K562 (cell line): ENCODE data around the gene UMODL1. TPM values are rescaled to one million over a fixed set of nuclear protein-coding genes. Genes with fewer than 3 reads are reported as not detected.

Source experiments
- AFF4 ChIP-seq: sonication (generic); formaldehyde crosslinking; IDR thresholded peaks from 2 replicates; pipeline ENCODE4 v1.8.0; 2023; ENCODE audit warnings: mild to moderate bottlenecking, missing genetic modification reagents
- GABPB2 ChIP-seq: fragments of 250-450 bp; sonication (Bioruptor Pico); conservative IDR thresholded peaks from 2 replicates; pipeline ENCODE4 v1.5.1; 2021; ENCODE audit warnings: mild to moderate bottlenecking
- HDGF ChIP-seq: fragments of 450-650 bp; IDR thresholded peaks from 2 replicates; pipeline ENCODE4 v1.6.1; 2016
- IRF1 ChIP-seq: sonication (generic); formaldehyde crosslinking; IDR thresholded peaks from 2 replicates; pipeline ENCODE4 v1.8.0; 2022; ENCODE audit warnings: missing genetic modification reagents, mild to moderate bottlenecking, borderline replicate concordance
- NFXL1 ChIP-seq: fragments of 450-650 bp; formaldehyde crosslinking; IDR thresholded peaks from 2 replicates; pipeline ENCODE4 v1.4.0; 2021; ENCODE audit warnings: mild to moderate bottlenecking
- ZBTB11 ChIP-seq, 3 experiments: fragments of 200-800 bp in 1 of 3; fragments of 250-450 bp in 1 of 3; fragments of 450-650 bp in 1 of 3; sonication (Bioruptor Pico) in 1 of 3; sonication (Bioruptor generic) in 1 of 3; formaldehyde crosslinking in 1 of 3; IDR thresholded peaks; 2 replicates each; pipeline versions ENCODE4 v1.6.1 to v1.8.0; 2016 to 2022; ENCODE audit warnings: mild to moderate bottlenecking in 2 of 3, missing genetic modification characterization in 2 of 3, missing compliant biosample characterization in 1 of 3, moderate library complexity in 1 of 3
- ZBTB43 ChIP-seq: sonication (generic); formaldehyde crosslinking; IDR thresholded peaks from 2 replicates; pipeline ENCODE4 v1.8.0; 2023; ENCODE audit warnings: mild to moderate bottlenecking, missing genetic modification reagents
- ZNF280B ChIP-seq: fragments of 250-450 bp; sonication (Bioruptor Pico); IDR thresholded peaks from 2 replicates; pipeline ENCODE4 v1.5.1; 2021; ENCODE audit warnings: mild to moderate bottlenecking
- ZNF699 ChIP-seq: fragments of 250-450 bp; sonication (Bioruptor Pico); IDR thresholded peaks from 2 replicates; pipeline ENCODE4 v1.8.0; 2021; ENCODE audit warnings: mild to moderate bottlenecking, moderate library complexity; ENCODE audit not compliant: insufficient replicate concordance
- polyA plus RNA-seq, 8 experiments: library from polyadenylated mRNA; depleted of rRNA in 4 of 8; stranded (reverse) in 5 of 8; unstranded in 3 of 8; fragments of >200 nt; fragmentation: Nextera tagmentation in 2 of 8; fragmentation: Illumina TruSeq in 1 of 8; extraction: Ambion mirVana in 2 of 8; extraction: Trizol in 1 of 8; gene quantifications; 2 replicates each; pipeline versions ENCODE4 v1.2.1 to v1.2.3, GENCODE V29; 2011 to 2014; ENCODE audit warnings: inconsistent platforms in 1 of 8, missing spikeins in 1 of 8
- total RNA-seq, 7 experiments: library from RNA; depleted of rRNA in 6 of 7; stranded (reverse); fragments of >200 nt in 6 of 7; fragmentation: Illumina TruSeq in 2 of 7; extraction: Trizol in 2 of 7; gene quantifications; 2 replicates each; pipeline versions ENCODE4 v1.2.1 to v1.2.3, GENCODE V29; 2011 to 2021; ENCODE audit warnings: low replicate concordance in 1 of 7

UMODL1 gene
- total and polyA plus RNA-seq, 9 of the 15 experiments (the other 6 are each of a cell fraction or from before 2014, with no cell fraction given): not detected

GRCh38 chr21:42127164-42128150 is 56.3 kb downstream of the UMODL1 start (continued):
- TF ChIP-seq ZBTB43 (CRISPR knock-in tag): no peak
- no peak for TF ChIP-seq ZNF699 (CRISPR knock-in tag)
- TF ChIP-seq ZNF280B: no peak
- no peak for TF ChIP-seq IRF1 (CRISPR knock-in tag)
- no peak for TF ChIP-seq NFXL1 (CRISPR knock-in tag)
- TF ChIP-seq AFF4 (CRISPR knock-in tag): no peak
- no peak for TF ChIP-seq HDGF
- TF ChIP-seq ZBTB11 (CRISPR knock-in tag; IDR thresholded peaks at IDR 0.05): no peak
- no peak for TF ChIP-seq GABPB2
